GM18858 (cell line): ENCODE results near the gene C2orf69.

Experiments
- ATAC-seq: cut with Tn5 transposase; IDR thresholded peaks from one replicate; pipeline ENCODE4 v1.9.1; 2021; ENCODE audit not compliant: unreplicated experiment

C2orf69 gene

GRCh38 chr2:199966976-199967375 is 55.9 kb downstream of the C2orf69 start:
- no peak for ATAC-seq

GRCh38 chr2:199968126-199968525 is 57.0 kb downstream of the C2orf69 start:
- ATAC-seq = no peak

- no peak for ATAC-seq
Observed at GRCh38 chr2:199972088-199972626, 61.1 kb downstream of the C2orf69 start.

- ATAC-seq = no peak
Observed at GRCh38 chr2:199973703-199974102, 62.6 kb downstream of the C2orf69 start.

GRCh38 chr2:199975273-199975895 is 64.3 kb downstream of the C2orf69 start:
- ATAC-seq = no peak
